K562 (cell line): Measurements from ENCODE around the gene TECPR2. TPM values are rescaled to one million over a fixed set of nuclear protein-coding genes. Genes with fewer than 3 reads are reported as not detected.

ENCODE experiments used
- ATAC-seq: fragments of 200-7000 bp; cut with Tn5 transposase; 3 replicates; pipeline ENCODE4 v1.9.1; 2020; ENCODE audit warnings: moderate library complexity
- BruUV-seq: library from RNA; stranded (reverse); fragments of 400-500 nt; replicated peaks from 2 replicates; lab custom pipeline; 2021; lab: Mats Ljungman, UMichigan
- CTCF ChIA-PET: fragments of 300-600 bp; formaldehyde crosslinking; extraction: SDS; loops from one replicate; lab custom pipeline; 2021; ENCODE audit warnings: low intra/inter-chr PET ratio; lab: Yijun Ruan, JAX
- POLR2A ChIA-PET: fragments of 300-600, 350-650 bp; sonication (Branson Sonifier 250); formaldehyde crosslinking; extraction: SDS; loops from one replicate; lab custom pipeline; 2021; ENCODE audit warnings: antibody characterized with exemption, inconsistent platforms; lab: Yijun Ruan, JAX
- DNase-seq, 4 experiments: peaks; one replicate each; pipeline versions ENCODE4 v3.0.0 to v3.0.0-alpha.2; 2011 to 2018; ENCODE audit warnings: low spot score in 3 of 4, mixed read lengths in 3 of 4; ENCODE audit errors: extremely low read depth in 1 of 4
- FAIRE-seq: peaks from 2 replicates; lab custom pipeline; 2011; peaks lifted over from hg19 to GRCh38; lab: Jason Lieb, UNC
- H2AFZ ChIP-seq: 2 replicates; pipeline ENCODE4 v1.6.0; 2011; ENCODE audit warnings: low read depth, low read length, control low read depth, inconsistent platforms
- H3K27ac ChIP-seq: fragments of 200-600 bp; 3 replicates; pipeline ENCODE4 v1.8.0; 2011; ENCODE audit warnings: low read depth, mild to moderate bottlenecking, control low read depth, inconsistent platforms, low read length, moderate library complexity, mixed read lengths; ENCODE audit errors: extremely low read depth
- H3K27me3 ChIP-seq, 2 experiments: fragments of 300-600 bp in 1 of 2; 2 replicates in 1 of 2; 3 replicates in 1 of 2; pipeline versions ENCODE4 v1.6.0 to v1.8.0; 2011; ENCODE audit warnings: inconsistent platforms in 2 of 2, low read length in 2 of 2, mild to moderate bottlenecking in 1 of 2, mixed read lengths in 1 of 2, moderate library complexity in 1 of 2; ENCODE audit not compliant: control insufficient read depth in 2 of 2, insufficient read depth in 2 of 2
- H3K36me3 ChIP-seq: fragments of 300-600 bp; 3 replicates; pipeline ENCODE4 v1.8.0; 2011; ENCODE audit warnings: mild to moderate bottlenecking, low read length, inconsistent platforms; ENCODE audit not compliant: control insufficient read depth, insufficient read depth
- H3K4me1 ChIP-seq, 2 experiments: fragments of 200-600 bp in 1 of 2; replicated peaks in 1 of 2; 2 replicates in 1 of 2; 3 replicates in 1 of 2; pipeline versions ENCODE4 v1.5.1 to v1.8.0; 2011; ENCODE audit warnings: inconsistent platforms in 2 of 2, low read length in 2 of 2, mild to moderate bottlenecking in 1 of 2, mixed read lengths in 1 of 2, moderate library complexity in 1 of 2; ENCODE audit not compliant: control insufficient read depth in 2 of 2, insufficient read depth in 2 of 2
- H3K4me2 ChIP-seq: 2 replicates; pipeline ENCODE4 v1.6.1; 2011; ENCODE audit warnings: low read length, control low read depth, inconsistent platforms, mixed read lengths; ENCODE audit not compliant: insufficient read depth
- H3K4me3 ChIP-seq: fragments of 200-600 bp; sonication (generic), shearing (Covaris generic); 2 replicates; pipeline ENCODE4 v1.5.1; 2016; ENCODE audit warnings: control low read depth, inconsistent platforms
- H3K79me2 ChIP-seq: fragments of 200-600 bp; 3 replicates; pipeline ENCODE4 v1.8.0; 2011; ENCODE audit warnings: low read length, inconsistent platforms; ENCODE audit not compliant: control insufficient read depth, insufficient read depth
- H3K9ac ChIP-seq, 2 experiments: 2 replicates each; pipeline versions ENCODE4 v1.6.0 to v1.6.1; 2011; ENCODE audit warnings: low read depth in 2 of 2, low read length in 2 of 2, control low read depth in 1 of 2, inconsistent platforms in 1 of 2, mild to moderate bottlenecking in 1 of 2, mixed read lengths in 1 of 2; ENCODE audit not compliant: insufficient read depth in 1 of 2
- H3K9me1 ChIP-seq: one replicate; pipeline ENCODE4 v1.6.0; 2011; ENCODE audit warnings: inconsistent platforms, mild to moderate bottlenecking, low read length, moderate library complexity; ENCODE audit not compliant: control insufficient read depth, insufficient read depth
- H3K9me3 ChIP-seq: replicated peaks from 2 replicates; pipeline ENCODE4 v1.5.1; 2011; ENCODE audit warnings: low read depth, low read length, inconsistent platforms; ENCODE audit not compliant: control insufficient read depth, insufficient read depth
- H4K20me1 ChIP-seq: replicated peaks from 2 replicates; pipeline ENCODE4 v1.6.1; 2011; ENCODE audit warnings: low read length, inconsistent platforms, mixed read lengths; ENCODE audit not compliant: control insufficient read depth, insufficient read depth
- ARID1B ChIP-seq: fragments of 450-650 bp; IDR thresholded peaks from 2 replicates; pipeline ENCODE4 v1.6.1; 2016; ENCODE audit warnings: antibody characterized with exemption, mild to moderate bottlenecking, inconsistent platforms
- BRD9 ChIP-seq: fragments of 450-650 bp; IDR thresholded peaks from 2 replicates; pipeline ENCODE4 v1.6.1; 2018; ENCODE audit warnings: low read depth; ENCODE audit not compliant: partially characterized antibody
- E2F8 ChIP-seq: fragments of 450-650 bp; IDR thresholded peaks from 2 replicates; pipeline ENCODE4 v1.7.1; 2018; ENCODE audit warnings: mild to moderate bottlenecking, low read depth; ENCODE audit not compliant: partially characterized antibody
- ETV5 ChIP-seq: sonication (generic); formaldehyde crosslinking; IDR thresholded peaks from 2 replicates; pipeline ENCODE4 v1.4.0; 2020; ENCODE audit warnings: low read depth, mild to moderate bottlenecking, missing genetic modification reagents
- HMGN3 ChIP-seq: IDR thresholded peaks from 2 replicates; pipeline ENCODE4 v1.6.1; 2011; ENCODE audit warnings: borderline replicate concordance, low read depth, mild to moderate bottlenecking, mixed read lengths, low read length; ENCODE audit not compliant: insufficient read length; ENCODE audit errors: extremely low read depth
- PRMT5 ChIP-seq: sonication (generic); formaldehyde crosslinking; IDR thresholded peaks from 2 replicates; pipeline ENCODE4 v1.5.0; 2020; ENCODE audit warnings: missing genetic modification reagents
- SMARCA4 ChIP-seq: fragments of 450-650 bp; IDR thresholded peaks from 2 replicates; pipeline ENCODE4 v1.6.1; 2016
- YY1 ChIP-seq, 3 experiments: IDR thresholded peaks; 2 replicates each; pipeline ENCODE4 v1.6.1; 2011; ENCODE audit warnings: low read length in 2 of 3, mild to moderate bottlenecking in 2 of 3, moderate library complexity in 2 of 3, borderline replicate concordance in 1 of 3, control low read depth in 1 of 3, low read depth in 1 of 3; ENCODE audit not compliant: insufficient read depth in 3 of 3, insufficient replicate concordance in 2 of 3, control insufficient read depth in 1 of 3, insufficient read length in 1 of 3; ENCODE audit errors: extremely low read depth in 1 of 3
- ZBTB11 ChIP-seq, 3 experiments: fragments of 200-800 bp in 1 of 3; fragments of 250-450 bp in 1 of 3; fragments of 450-650 bp in 1 of 3; sonication (Bioruptor Pico) in 1 of 3; sonication (Bioruptor generic) in 1 of 3; formaldehyde crosslinking in 1 of 3; IDR thresholded peaks; 2 replicates each; pipeline versions ENCODE4 v1.6.1 to v1.8.0; 2016 to 2022; ENCODE audit warnings: mild to moderate bottlenecking in 2 of 3, missing genetic modification characterization in 2 of 3, missing compliant biosample characterization in 1 of 3, moderate library complexity in 1 of 3
- WGBS: fragments of 100-300 bp; shearing (Covaris generic); methylation state at CpG from one replicate; pipeline ENCODE4 v1.1.6; 2016; ENCODE audit warnings: low coverage, mixed read lengths; ENCODE audit not compliant: insufficient coverage; ENCODE audit errors: missing lambda C conversion rate; 5-methylcytosine and 5-hydroxymethylcytosine counted together
- in situ Hi-C: fragments of 300-500 bp; cut with MboI; formaldehyde crosslinking; loops from 4 replicates; pipeline ENCODE4 v1.15.0; 2018; ENCODE audit warnings: inconsistent platforms, mixed read lengths
- intact Hi-C: fragments of 100-400 bp; cut with micrococcal nuclease; formaldehyde crosslinking; loops from 2 replicates; pipeline ENCODE4 v1.14.2; 2022
- polyA plus RNA-seq, 8 experiments: library from polyadenylated mRNA; depleted of rRNA in 4 of 8; stranded (reverse) in 5 of 8; unstranded in 3 of 8; fragments of >200 nt; fragmentation: Nextera tagmentation in 2 of 8; fragmentation: Illumina TruSeq in 1 of 8; extraction: Ambion mirVana in 2 of 8; extraction: Trizol in 1 of 8; gene quantifications; 2 replicates each; pipeline versions ENCODE4 v1.2.1 to v1.2.3, GENCODE V29; 2011 to 2014; ENCODE audit warnings: inconsistent platforms in 1 of 8, missing spikeins in 1 of 8
- total RNA-seq, 7 experiments: library from RNA; depleted of rRNA in 6 of 7; stranded (reverse); fragments of >200 nt in 6 of 7; fragmentation: Illumina TruSeq in 2 of 7; extraction: Trizol in 2 of 7; gene quantifications; 2 replicates each; pipeline versions ENCODE4 v1.2.1 to v1.2.3, GENCODE V29; 2011 to 2021; ENCODE audit warnings: low replicate concordance in 1 of 7

TECPR2 gene
- total and polyA plus RNA-seq, 9 of the 15 experiments (the other 6 are each of a cell fraction or from before 2014, with no cell fraction given) = 0.04 to 3.0 (median 0.83) TPM

GRCh38 chr14:102316743-102317563 lies 45.8 kb upstream of the TECPR2 start:
- peak; percentile 83 to 91 (median 86) for DNase-seq
- Histone ChIP-seq H3K4me2 (peak overlapping the region; percentile 90), H3K27ac (peak overlapping the region; percentile 77), H2AFZ (peak overlapping the region; percentile 99), H3K36me3 (peaks cover 4% of the 10 kb centered on the region; the same call in 1 of the 3 replicates), H3K9me1 (no peaks in the 10 kb centered on the region), H3K27me3 (no peaks in the 10 kb centered on the region), H3K4me1 (peaks cover 27 to 32% of the 10 kb centered on the region in 2 experiments; a peak in 4 of 5 replicates), H4K20me1 (no peaks in the 10 kb centered on the region), H3K79me2 (peaks cover 15% of the 10 kb centered on the region), H3K9ac (peak overlapping the region; percentile 71 to 93), H3K4me3 (peak overlapping the region; percentile 54), H3K9me3 (no peaks in the 10 kb centered on the region)
- ChIA-PET POLR2A (interaction anchor here (0.6 to 1.4 kb wide), 3 partner anchors 12 to 1391 kb away, joined by 3 to 4 read pairs (median 3); partner anchors contain the start of gene MOK), CTCF (interaction anchor here (0.7 to 1.3 kb wide), 3 partner anchors 12 to 270 kb away, joined by 3 to 7 read pairs (median 4); partner anchors contain the start of gene MOK)
- in situ Hi-C loops = loop anchor here (5.0 to 10.0 kb wide), 3 partner anchors 252 to 612 kb away; partner anchors contain the start of gene DYNC1H1
- ATAC-seq = peak; percentile 85
- BruUV-seq = no TSS peak
- intact Hi-C loops = loop anchor here (5.0 kb wide), 3 partner anchors 200 to 355 kb away; partner anchors contain the start of gene DYNC1H1
- FAIRE-seq = peak; percentile 86
- WGBS = 3% methylated on average over 27 of the region's 54 CpGs
- peak; percentile 61; the same call in 1 of the 2 replicates for TF ChIP-seq ETV5 (CRISPR knock-in tag)
- no peak for TF ChIP-seq PRMT5 (CRISPR knock-in tag)
- peak; percentile 36 for TF ChIP-seq HMGN3
- TF ChIP-seq YY1 (IDR thresholded peaks at IDR 0.05; ENCODE audit: borderline replicate concordance in 1 of 3, control insufficient read depth in 1 of 3, extremely low read depth in 1 of 3, insufficient read depth in 3 of 3, insufficient read length in 1 of 3, insufficient replicate concordance in 2 of 3, low read depth in 1 of 3, low read length in 2 of 3) = peak in 2 of 3 experiments; percentile 26 to 34
- TF ChIP-seq SMARCA4 = 0 out of 2 replicates have a peak, but pooled peaks have one; percentile 25
- peak; percentile 41; the same call in 1 of the 2 replicates for TF ChIP-seq ARID1B
- peak; percentile 70 for TF ChIP-seq BRD9
- peak in 1 of 3 experiments; percentile 37; a peak in 1 of 6 replicates for TF ChIP-seq ZBTB11 (CRISPR knock-in tag; IDR thresholded peaks at IDR 0.05)
- no peak for TF ChIP-seq E2F8
